K562 (cell line): Measurements from ENCODE around the gene ALG9. TPM values are rescaled to one million over a fixed set of nuclear protein-coding genes. Genes with fewer than 3 reads are reported as not detected.

ENCODE experiments used
- ATAC-seq: fragments of 200-7000 bp; cut with Tn5 transposase; 3 replicates; pipeline ENCODE4 v1.9.1; 2020; ENCODE audit warnings: moderate library complexity
- BruUV-seq: library from RNA; stranded (reverse); fragments of 400-500 nt; replicated peaks from 2 replicates; lab custom pipeline; 2021; lab: Mats Ljungman, UMichigan
- CTCF ChIA-PET: fragments of 300-600 bp; formaldehyde crosslinking; extraction: SDS; loops from one replicate; lab custom pipeline; 2021; ENCODE audit warnings: low intra/inter-chr PET ratio; lab: Yijun Ruan, JAX
- POLR2A ChIA-PET: fragments of 300-600, 350-650 bp; sonication (Branson Sonifier 250); formaldehyde crosslinking; extraction: SDS; loops from one replicate; lab custom pipeline; 2021; ENCODE audit warnings: antibody characterized with exemption, inconsistent platforms; lab: Yijun Ruan, JAX
- DNase-seq, 4 experiments: peaks; one replicate each; pipeline versions ENCODE4 v3.0.0 to v3.0.0-alpha.2; 2011 to 2018; ENCODE audit warnings: low spot score in 3 of 4, mixed read lengths in 3 of 4; ENCODE audit errors: extremely low read depth in 1 of 4
- FAIRE-seq: peaks from 2 replicates; lab custom pipeline; 2011; peaks lifted over from hg19 to GRCh38; lab: Jason Lieb, UNC
- H2AFZ ChIP-seq: 2 replicates; pipeline ENCODE4 v1.6.0; 2011; ENCODE audit warnings: low read depth, low read length, control low read depth, inconsistent platforms
- H3K27ac ChIP-seq: fragments of 200-600 bp; 3 replicates; pipeline ENCODE4 v1.8.0; 2011; ENCODE audit warnings: low read depth, mild to moderate bottlenecking, control low read depth, inconsistent platforms, low read length, moderate library complexity, mixed read lengths; ENCODE audit errors: extremely low read depth
- H3K27me3 ChIP-seq, 2 experiments: fragments of 300-600 bp in 1 of 2; 2 replicates in 1 of 2; 3 replicates in 1 of 2; pipeline versions ENCODE4 v1.6.0 to v1.8.0; 2011; ENCODE audit warnings: inconsistent platforms in 2 of 2, low read length in 2 of 2, mild to moderate bottlenecking in 1 of 2, mixed read lengths in 1 of 2, moderate library complexity in 1 of 2; ENCODE audit not compliant: control insufficient read depth in 2 of 2, insufficient read depth in 2 of 2
- H3K36me3 ChIP-seq: fragments of 300-600 bp; 3 replicates; pipeline ENCODE4 v1.8.0; 2011; ENCODE audit warnings: mild to moderate bottlenecking, low read length, inconsistent platforms; ENCODE audit not compliant: control insufficient read depth, insufficient read depth
- H3K4me1 ChIP-seq, 2 experiments: fragments of 200-600 bp in 1 of 2; replicated peaks in 1 of 2; 2 replicates in 1 of 2; 3 replicates in 1 of 2; pipeline versions ENCODE4 v1.5.1 to v1.8.0; 2011; ENCODE audit warnings: inconsistent platforms in 2 of 2, low read length in 2 of 2, mild to moderate bottlenecking in 1 of 2, mixed read lengths in 1 of 2, moderate library complexity in 1 of 2; ENCODE audit not compliant: control insufficient read depth in 2 of 2, insufficient read depth in 2 of 2
- H3K4me2 ChIP-seq: 2 replicates; pipeline ENCODE4 v1.6.1; 2011; ENCODE audit warnings: low read length, control low read depth, inconsistent platforms, mixed read lengths; ENCODE audit not compliant: insufficient read depth
- H3K4me3 ChIP-seq: fragments of 200-600 bp; sonication (generic), shearing (Covaris generic); 2 replicates; pipeline ENCODE4 v1.5.1; 2016; ENCODE audit warnings: control low read depth, inconsistent platforms
- H3K79me2 ChIP-seq: fragments of 200-600 bp; 3 replicates; pipeline ENCODE4 v1.8.0; 2011; ENCODE audit warnings: low read length, inconsistent platforms; ENCODE audit not compliant: control insufficient read depth, insufficient read depth
- H3K9ac ChIP-seq, 2 experiments: 2 replicates each; pipeline versions ENCODE4 v1.6.0 to v1.6.1; 2011; ENCODE audit warnings: low read depth in 2 of 2, low read length in 2 of 2, control low read depth in 1 of 2, inconsistent platforms in 1 of 2, mild to moderate bottlenecking in 1 of 2, mixed read lengths in 1 of 2; ENCODE audit not compliant: insufficient read depth in 1 of 2
- H3K9me1 ChIP-seq: one replicate; pipeline ENCODE4 v1.6.0; 2011; ENCODE audit warnings: inconsistent platforms, mild to moderate bottlenecking, low read length, moderate library complexity; ENCODE audit not compliant: control insufficient read depth, insufficient read depth
- H3K9me3 ChIP-seq: replicated peaks from 2 replicates; pipeline ENCODE4 v1.5.1; 2011; ENCODE audit warnings: low read depth, low read length, inconsistent platforms; ENCODE audit not compliant: control insufficient read depth, insufficient read depth
- H4K20me1 ChIP-seq: replicated peaks from 2 replicates; pipeline ENCODE4 v1.6.1; 2011; ENCODE audit warnings: low read length, inconsistent platforms, mixed read lengths; ENCODE audit not compliant: control insufficient read depth, insufficient read depth
- CREBBP ChIP-seq: IDR thresholded peaks from one replicate; pipeline ENCODE4 v1.6.1; 2012; ENCODE audit warnings: low read depth, mild to moderate bottlenecking, control low read depth, inconsistent platforms, low read length
- FOXM1 ChIP-seq, 2 experiments: fragments of 450-650 bp in 1 of 2; sonication (generic) in 1 of 2; formaldehyde crosslinking in 1 of 2; IDR thresholded peaks; 2 replicates each; pipeline versions ENCODE4 v1.6.1 to v1.9.0; 2017 to 2022; ENCODE audit warnings: low read depth in 2 of 2, mild to moderate bottlenecking in 2 of 2, missing genetic modification reagents in 1 of 2, moderate library complexity in 1 of 2
- GABPB2 ChIP-seq: fragments of 250-450 bp; sonication (Bioruptor Pico); conservative IDR thresholded peaks from 2 replicates; pipeline ENCODE4 v1.5.1; 2021; ENCODE audit warnings: mild to moderate bottlenecking
- SETDB1 ChIP-seq: IDR thresholded peaks from one replicate; pipeline ENCODE4 v1.6.1; 2012; ENCODE audit warnings: low read length, control low read depth, inconsistent platforms
- ZNF134 ChIP-seq: fragments of 250-450 bp; sonication (Bioruptor Pico); conservative IDR thresholded peaks from 2 replicates; pipeline ENCODE4 v1.4.0; 2020
- ZNF212 ChIP-seq: fragments of 450-650 bp; formaldehyde crosslinking; IDR thresholded peaks from 2 replicates; pipeline ENCODE4 v1.4.0; 2020; ENCODE audit warnings: mild to moderate bottlenecking
- ZNF668 ChIP-seq: fragments of 250-450 bp; sonication (Bioruptor Pico); IDR thresholded peaks from 2 replicates; pipeline ENCODE4 v1.8.0; 2022; ENCODE audit warnings: mild to moderate bottlenecking, inconsistent platforms
- WGBS: fragments of 100-300 bp; shearing (Covaris generic); methylation state at CpG from one replicate; pipeline ENCODE4 v1.1.6; 2016; ENCODE audit warnings: low coverage, mixed read lengths; ENCODE audit not compliant: insufficient coverage; ENCODE audit errors: missing lambda C conversion rate; 5-methylcytosine and 5-hydroxymethylcytosine counted together
- in situ Hi-C: fragments of 300-500 bp; cut with MboI; formaldehyde crosslinking; loops from 4 replicates; pipeline ENCODE4 v1.15.0; 2018; ENCODE audit warnings: inconsistent platforms, mixed read lengths
- intact Hi-C: fragments of 100-400 bp; cut with micrococcal nuclease; formaldehyde crosslinking; loops from 2 replicates; pipeline ENCODE4 v1.14.2; 2022
- polyA plus RNA-seq, 8 experiments: library from polyadenylated mRNA; depleted of rRNA in 4 of 8; stranded (reverse) in 5 of 8; unstranded in 3 of 8; fragments of >200 nt; fragmentation: Nextera tagmentation in 2 of 8; fragmentation: Illumina TruSeq in 1 of 8; extraction: Ambion mirVana in 2 of 8; extraction: Trizol in 1 of 8; gene quantifications; 2 replicates each; pipeline versions ENCODE4 v1.2.1 to v1.2.3, GENCODE V29; 2011 to 2014; ENCODE audit warnings: inconsistent platforms in 1 of 8, missing spikeins in 1 of 8
- total RNA-seq, 7 experiments: library from RNA; depleted of rRNA in 6 of 7; stranded (reverse); fragments of >200 nt in 6 of 7; fragmentation: Illumina TruSeq in 2 of 7; extraction: Trizol in 2 of 7; gene quantifications; 2 replicates each; pipeline versions ENCODE4 v1.2.1 to v1.2.3, GENCODE V29; 2011 to 2021; ENCODE audit warnings: low replicate concordance in 1 of 7
- TF ChIP-seq, protein P1 (sequence below): sonication (generic); formaldehyde crosslinking; IDR thresholded peaks from 2 replicates; pipeline ENCODE4 v1.8.1; 2023; ENCODE audit warnings: mild to moderate bottlenecking, missing genetic modification reagents

Gene ALG9
- total and polyA plus RNA-seq, 9 of the 15 experiments (the other 6 are each of a cell fraction or from before 2014, with no cell fraction given), result 11.5 to 40.5 (median 24.9) TPM

DNA sequence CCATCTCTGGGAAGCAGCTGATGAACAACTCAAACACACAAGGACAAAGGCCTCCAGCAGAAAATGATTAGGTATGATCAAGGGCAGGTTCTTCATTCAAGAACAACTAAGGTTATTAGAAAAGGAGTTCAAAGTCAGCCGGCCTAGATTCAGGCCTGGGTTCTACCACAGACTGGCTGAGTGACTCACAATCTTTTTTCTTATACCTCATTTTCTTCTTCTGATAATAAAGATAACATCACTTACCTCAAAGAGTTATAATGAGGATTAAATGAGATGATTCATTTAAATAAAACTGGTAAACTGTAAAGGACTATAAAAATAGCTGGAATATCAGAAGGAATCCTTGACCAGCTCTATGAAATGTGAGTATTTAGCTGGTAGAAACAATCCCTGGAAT is 55.9 kb downstream of the ALG9 start (continued):
- TF ChIP-seq ZNF134 (CRISPR knock-in tag) (no peak), SETDB1 (no peak), ZNF212 (CRISPR knock-in tag) (no peak)
- TF ChIP-seq, protein P1, sequence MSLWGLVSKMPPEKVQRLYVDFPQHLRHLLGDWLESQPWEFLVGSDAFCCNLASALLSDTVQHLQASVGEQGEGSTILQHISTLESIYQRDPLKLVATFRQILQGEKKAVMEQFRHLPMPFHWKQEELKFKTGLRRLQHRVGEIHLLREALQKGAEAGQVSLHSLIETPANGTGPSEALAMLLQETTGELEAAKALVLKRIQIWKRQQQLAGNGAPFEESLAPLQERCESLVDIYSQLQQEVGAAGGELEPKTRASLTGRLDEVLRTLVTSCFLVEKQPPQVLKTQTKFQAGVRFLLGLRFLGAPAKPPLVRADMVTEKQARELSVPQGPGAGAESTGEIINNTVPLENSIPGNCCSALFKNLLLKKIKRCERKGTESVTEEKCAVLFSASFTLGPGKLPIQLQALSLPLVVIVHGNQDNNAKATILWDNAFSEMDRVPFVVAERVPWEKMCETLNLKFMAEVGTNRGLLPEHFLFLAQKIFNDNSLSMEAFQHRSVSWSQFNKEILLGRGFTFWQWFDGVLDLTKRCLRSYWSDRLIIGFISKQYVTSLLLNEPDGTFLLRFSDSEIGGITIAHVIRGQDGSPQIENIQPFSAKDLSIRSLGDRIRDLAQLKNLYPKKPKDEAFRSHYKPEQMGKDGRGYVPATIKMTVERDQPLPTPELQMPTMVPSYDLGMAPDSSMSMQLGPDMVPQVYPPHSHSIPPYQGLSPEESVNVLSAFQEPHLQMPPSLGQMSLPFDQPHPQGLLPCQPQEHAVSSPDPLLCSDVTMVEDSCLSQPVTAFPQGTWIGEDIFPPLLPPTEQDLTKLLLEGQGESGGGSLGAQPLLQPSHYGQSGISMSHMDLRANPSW (CRISPR knock-in tag), result no peak

DNA sequence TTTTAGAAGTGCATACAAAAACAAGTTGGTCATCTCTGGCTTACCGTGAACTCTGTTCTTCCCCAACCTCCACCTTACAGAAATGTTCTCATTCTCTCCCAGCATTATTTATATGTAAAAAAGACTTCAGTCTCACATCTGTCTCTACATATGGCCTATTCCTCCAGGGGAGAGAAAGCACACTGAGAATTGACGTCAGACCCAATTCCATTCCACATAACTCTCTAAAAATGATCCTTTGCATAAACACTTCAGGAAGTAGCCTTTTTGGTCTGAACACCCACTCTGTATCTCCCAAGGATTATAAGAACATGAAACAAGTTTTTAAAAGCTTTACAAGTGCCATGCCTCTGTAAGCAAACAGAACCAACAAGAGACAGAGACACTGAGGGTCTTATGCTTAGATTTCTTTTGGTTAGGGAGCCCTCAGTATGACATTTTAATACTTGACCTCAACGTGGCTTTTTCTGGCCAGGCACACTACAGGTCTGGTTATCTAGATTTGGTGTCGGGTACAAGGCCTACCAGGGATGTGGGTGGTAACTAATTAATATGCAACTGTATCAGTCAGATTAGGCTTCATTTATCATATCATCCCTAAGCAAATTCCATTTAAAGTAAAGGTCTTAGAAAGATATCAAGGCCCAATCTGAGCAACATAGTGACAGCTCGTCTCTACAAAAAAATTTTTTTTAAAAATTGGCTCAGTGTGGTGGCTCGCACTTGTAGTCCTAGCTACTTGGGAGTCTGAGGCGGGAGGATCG is 56.6 kb downstream of the ALG9 start:
- H4K20me1 ChIP-seq, result no peaks in the 10 kb centered on the region
- no peaks in the 10 kb centered on the region for H3K4me1 ChIP-seq
- no peak overlapping the region for H2AFZ ChIP-seq
- ChIA-PET POLR2A (interaction anchor here (0.7 kb wide), 1 partner anchor 12 kb away, joined by 5 read pairs; no protein-coding TSS in a partner anchor), CTCF (no interaction called here)
- H3K36me3 ChIP-seq, result no peaks in the 10 kb centered on the region
- WGBS, result 68% methylated on average over 8 of the region's 8 CpGs
- intact Hi-C loops, result no loop called here
- no peak for FAIRE-seq
- no peaks in the 10 kb centered on the region for H3K27me3 ChIP-seq
- H3K4me3 ChIP-seq, result no peak overlapping the region
- no peaks in the 10 kb centered on the region for H3K9me3 ChIP-seq
- no peaks in the 10 kb centered on the region for H3K79me2 ChIP-seq
- TF ChIP-seq GABPB2 (CRISPR knock-in tag), result no peak
- no peak for TF ChIP-seq ZNF668 (CRISPR knock-in tag)
- TF ChIP-seq CREBBP, result no peak
- no peak for TF ChIP-seq FOXM1 (IDR thresholded peaks at IDR 0.05; ENCODE audit: low read depth)
- TF ChIP-seq FOXM1 (CRISPR knock-in tag; IDR thresholded peaks at IDR 0.05; ENCODE audit: low read depth), result no peak
- TF ChIP-seq, all 486 proteins: peak for 0
- Histone ChIP-seq H3K9me1 (no peaks in the 10 kb centered on the region), H3K4me2 (no peak overlapping the region), H3K27ac (no peak overlapping the region), H3K9ac (no peak overlapping the region)
- BruUV-seq, result no TSS peak
- ATAC-seq, result no peak
- in situ Hi-C loops, result no loop called here
- DNase-seq, result no peak
